Ramos (cell line): ENCODE results near the gene LRRK1.

Experiments
- in situ Hi-C: fragments of 300-500 bp; cut with MboI; formaldehyde crosslinking; loops from one replicate; pipeline ENCODE4 v1.14.3; 2022; ENCODE audit warnings: low sequenced_read_pairs; ENCODE audit not compliant: unreplicated experiment

Gene LRRK1

GRCh38 chr15:101016581-101016980 is 97.4 kb downstream of the LRRK1 start:
- in situ Hi-C loops, result no loop called here

DNA sequence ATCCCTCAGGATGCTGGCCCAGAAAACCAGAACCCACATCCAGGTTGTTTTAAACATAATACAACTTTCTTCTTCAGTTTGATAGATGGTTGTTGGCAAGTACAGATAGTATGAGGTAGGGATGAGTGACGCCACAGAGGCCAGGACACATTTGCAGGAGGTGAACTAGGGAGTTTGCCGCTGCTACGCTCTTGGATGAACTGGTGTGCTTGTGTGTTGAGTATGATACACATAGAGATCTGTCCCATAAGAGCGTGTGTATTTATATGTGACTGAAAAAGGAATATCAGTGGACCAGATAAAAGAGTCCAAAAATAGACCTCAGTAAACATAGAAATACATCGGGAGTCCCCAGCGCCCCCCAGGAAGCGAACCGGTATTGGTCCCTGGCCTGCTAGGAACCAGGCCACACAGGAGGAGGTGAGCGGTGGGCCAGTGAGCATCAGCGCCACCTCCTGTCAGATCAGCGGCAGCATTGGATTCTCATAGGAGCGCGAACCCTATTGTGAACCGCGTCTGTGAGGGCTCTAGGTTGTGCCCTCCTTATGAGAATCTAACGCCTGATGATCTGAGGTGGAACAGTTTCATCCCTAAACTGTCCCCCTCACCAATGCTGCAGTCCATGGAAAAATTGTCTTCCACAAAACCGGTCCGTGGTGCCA is 98.1 kb downstream of the LRRK1 start:
- in situ Hi-C loops, result no loop called here

GRCh38 chr15:101018016-101018415 is 98.9 kb downstream of the LRRK1 start:
- in situ Hi-C loops, result no loop called here

DNA sequence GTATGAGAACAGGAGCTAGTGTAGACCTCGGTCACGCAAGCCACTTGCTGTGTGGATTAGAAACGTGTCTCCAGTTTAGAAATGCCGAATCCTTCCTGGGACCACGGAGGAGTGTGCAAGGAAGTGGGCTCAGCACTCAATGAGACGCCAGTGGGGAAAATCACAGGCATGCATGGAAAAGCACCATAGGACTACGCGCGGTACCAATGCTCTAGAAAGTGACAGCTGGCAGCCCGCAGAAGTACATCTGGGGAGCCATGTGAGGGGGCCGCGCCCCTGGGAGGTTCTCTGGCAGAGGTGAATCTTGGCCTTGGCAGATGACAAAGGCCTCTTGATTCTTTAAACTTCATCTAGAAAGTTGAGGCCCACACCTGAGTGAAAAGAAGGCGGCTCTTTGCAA is 99.3 kb downstream of the LRRK1 start:
- in situ Hi-C loops, result no loop called here

DNA sequence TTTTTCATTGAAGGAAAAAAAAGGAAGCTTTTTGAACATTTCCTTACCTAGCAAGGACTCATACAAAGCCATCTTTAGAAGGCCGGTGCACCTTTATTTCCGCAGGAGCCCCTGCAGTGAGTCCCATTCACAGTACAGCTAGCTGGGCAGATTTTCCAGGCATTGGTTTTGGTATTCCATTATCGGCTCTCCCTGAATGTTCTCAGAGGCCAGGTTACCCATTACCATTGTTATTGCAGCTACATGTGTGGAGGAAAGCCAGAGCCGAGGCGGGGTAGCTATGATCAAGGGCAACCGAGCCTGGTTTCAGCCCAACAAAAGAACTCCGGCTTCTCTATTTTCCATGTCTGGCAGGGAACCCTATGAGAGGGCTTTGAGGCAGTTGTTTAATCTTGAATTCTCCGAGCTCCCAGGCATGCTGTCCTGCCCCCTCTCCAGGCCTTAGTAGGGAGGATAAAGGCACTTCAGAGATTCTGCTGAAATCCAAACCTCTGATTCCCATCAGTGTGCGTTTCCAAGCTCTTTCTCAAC is 100.3 kb downstream of the LRRK1 start:
- in situ Hi-C loops, result no loop called here

DNA sequence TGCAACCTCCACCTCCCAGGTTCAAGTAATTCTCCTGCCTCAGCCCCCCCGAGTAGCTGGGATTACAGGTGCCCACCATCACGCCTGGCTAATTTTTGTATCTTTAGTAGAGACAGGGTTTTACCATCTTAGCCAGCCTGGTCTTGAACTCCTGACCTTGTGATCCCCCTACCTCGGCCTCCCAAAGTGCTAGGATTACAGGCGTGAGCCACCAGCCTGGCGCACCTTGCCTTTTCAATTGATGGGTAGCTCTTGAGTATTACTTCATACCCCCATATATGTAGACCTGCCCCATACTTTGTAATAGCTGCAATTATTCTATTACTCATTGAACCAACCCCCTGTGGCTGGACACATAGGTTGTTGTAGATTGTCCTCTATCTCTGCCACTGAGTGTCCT is 101.3 kb downstream of the LRRK1 start:
- in situ Hi-C loops, result no loop called here

- in situ Hi-C loops, result no loop called here
These were observed 101.8 kb downstream of the LRRK1 start for GRCh38 chr15:101020945-101021344.

GRCh38 chr15:101022306-101022705 is 103.1 kb downstream of the LRRK1 start:
- in situ Hi-C loops, result no loop called here

DNA sequence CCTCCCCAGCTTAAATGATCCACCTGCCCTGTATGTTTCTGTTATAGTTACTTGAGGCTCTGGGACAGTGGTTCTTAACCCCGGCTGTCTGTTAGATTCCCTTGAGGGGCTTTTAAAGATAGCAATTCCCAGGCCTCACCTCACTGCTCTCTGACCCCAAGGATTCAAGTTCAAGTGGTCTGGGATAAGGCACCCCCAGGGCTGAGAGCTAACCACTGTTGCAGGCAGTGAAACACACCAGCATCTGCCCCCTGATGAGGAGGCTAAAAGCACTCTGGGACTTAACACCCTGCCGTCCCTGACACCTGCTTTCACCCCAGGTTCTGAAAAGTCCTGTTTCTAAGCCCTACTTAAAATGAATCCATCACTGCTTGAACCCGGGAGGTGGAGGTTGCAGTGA is 103.7 kb downstream of the LRRK1 start:
- in situ Hi-C loops, result no loop called here

- in situ Hi-C loops, result no loop called here
These were observed 104.4 kb downstream of the LRRK1 start for GRCh38 chr15:101023501-101024072.

DNA sequence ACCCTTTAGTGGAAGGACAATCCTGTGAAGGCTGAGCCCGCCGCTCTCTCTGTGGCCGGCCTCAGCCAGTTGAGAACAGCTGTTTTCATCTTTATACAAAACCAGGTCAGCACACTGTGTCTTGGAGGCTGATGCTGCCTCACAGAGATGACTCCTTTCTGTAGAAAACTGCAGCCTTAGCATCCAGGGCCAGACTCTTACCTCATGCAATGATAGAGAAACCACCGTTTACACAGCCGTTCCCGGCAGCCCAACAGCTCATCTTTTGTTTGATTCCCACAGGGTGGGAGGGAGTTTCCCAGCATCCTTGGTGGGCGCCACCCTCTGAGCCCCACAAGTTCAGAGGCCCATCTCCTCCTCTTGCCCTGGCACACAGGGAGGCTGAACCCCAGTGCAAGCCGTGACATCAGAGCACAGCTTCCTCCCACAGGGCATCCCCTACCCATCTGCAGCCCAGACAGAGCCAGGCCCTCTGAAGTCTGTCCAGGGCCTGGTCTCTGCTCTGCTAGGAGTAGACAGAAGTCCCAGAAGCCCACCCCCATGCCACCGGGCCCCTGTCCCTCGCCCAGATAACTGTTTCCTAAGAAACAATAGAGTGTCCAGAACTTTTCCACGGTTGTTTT is 105.0 kb downstream of the LRRK1 start:
- in situ Hi-C loops, result no loop called here

DNA sequence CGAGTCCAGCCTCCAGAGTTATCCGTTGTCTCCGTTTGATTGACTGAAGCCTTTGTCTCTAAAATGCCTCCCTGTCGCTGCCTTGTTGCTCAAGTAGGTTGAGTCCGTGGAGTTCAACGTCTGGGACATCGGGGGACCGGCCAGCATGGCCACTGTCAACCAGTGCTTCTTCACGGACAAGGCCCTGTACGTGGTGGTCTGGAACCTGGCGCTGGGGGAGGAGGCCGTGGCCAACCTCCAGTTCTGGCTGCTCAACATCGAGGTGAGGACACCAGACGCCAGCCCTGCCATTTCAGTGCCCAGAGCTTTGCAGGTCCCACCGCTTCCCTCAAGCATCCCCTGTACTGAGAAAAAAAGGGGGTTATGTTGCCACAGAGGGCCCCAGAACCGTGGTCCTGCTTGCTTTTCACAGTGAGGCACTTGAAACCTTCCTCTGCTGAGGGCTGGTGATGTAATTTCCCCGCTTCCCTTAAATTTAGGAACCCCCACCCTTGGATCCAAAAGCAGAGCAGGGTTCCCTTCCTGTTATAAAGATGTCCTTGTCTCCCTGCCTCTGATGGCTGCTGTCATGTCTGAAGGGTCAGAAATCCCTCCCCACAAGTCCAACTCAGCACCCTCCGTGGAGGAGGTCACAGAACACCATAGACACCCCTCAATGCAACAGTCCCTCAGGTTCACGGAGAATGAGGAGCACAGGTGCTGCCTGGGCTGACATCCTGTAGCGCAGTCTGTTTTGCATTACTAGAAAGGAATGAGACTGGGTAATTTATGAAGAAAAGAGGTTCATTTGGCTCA is 105.7 kb downstream of the LRRK1 start:
- in situ Hi-C loops, result no loop called here

- in situ Hi-C loops, result no loop called here
These were observed 106.3 kb downstream of the LRRK1 start for GRCh38 chr15:101025501-101025885.

- in situ Hi-C loops, result no loop called here
These were observed 106.9 kb downstream of the LRRK1 start for GRCh38 chr15:101025896-101026631.

DNA sequence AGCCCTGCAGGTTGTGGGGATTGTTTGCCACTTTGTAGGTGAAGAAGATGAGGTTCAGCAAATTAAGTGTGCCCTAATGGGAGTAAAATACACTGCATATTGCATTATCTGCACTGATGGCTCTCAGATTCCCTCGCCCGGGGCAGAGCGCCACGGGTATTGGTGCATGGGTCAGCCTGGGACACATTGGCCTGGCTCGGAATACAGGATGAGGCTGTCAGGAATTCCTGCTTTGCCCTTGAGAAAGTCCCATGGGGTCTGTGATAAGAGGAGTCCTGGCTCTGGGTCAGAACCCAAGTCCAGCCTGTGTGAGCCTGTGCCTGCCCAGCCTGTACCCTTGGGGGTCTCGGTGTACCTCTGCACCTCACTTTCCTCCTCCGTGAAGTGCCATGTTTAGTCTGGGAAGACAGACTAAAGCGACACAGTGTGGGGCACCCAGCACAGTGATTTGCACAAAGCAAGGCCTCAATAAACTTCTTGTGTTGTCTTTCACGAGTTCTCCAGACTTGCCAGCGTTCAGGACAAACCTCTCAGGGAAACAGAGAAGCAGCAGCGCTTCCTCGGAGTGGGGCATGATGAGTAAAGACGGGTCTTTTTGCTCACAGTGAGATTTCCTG is 107.6 kb downstream of the LRRK1 start:
- in situ Hi-C loops, result no loop called here

GRCh38 chr15:101027273-101027901 is 108.2 kb downstream of the LRRK1 start:
- in situ Hi-C loops, result no loop called here

- in situ Hi-C loops, result no loop called here
These were observed 108.8 kb downstream of the LRRK1 start for GRCh38 chr15:101027920-101028319.

GRCh38 chr15:101028321-101028720 is 109.2 kb downstream of the LRRK1 start:
- in situ Hi-C loops, result no loop called here

DNA sequence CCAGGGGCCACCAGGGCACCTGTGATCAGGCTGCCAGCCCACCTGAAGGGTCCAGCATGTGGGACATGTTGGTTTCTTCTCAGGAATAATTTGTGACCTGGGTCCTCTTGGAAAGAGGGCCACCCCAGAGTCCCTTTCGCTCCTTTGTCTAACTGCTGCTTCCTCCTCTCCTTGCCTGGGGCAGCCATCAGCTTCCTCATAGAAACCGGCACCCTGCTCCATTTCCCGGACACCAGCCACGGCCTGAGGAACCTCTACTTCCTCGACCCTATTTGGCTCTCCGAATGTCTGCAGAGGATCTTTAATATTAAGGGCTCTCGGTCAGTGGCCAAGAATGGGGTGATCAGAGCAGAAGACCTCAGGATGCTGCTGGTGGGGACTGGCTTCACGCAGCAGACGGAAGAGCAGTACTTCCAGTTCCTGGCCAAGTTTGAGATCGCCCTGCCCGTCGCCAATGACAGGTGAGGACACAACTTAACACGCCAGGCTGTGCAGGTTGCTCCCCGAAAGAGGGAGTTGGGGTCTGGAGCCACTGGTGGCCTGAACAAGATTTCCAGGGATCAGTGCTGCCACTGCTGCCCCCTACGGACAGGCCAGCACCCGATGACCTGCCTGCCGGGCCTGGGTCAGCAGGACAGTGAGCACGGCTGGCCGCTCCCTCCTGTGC is 109.7 kb downstream of the LRRK1 start:
- in situ Hi-C loops, result no loop called here
